Stimulated activated CD8-positive, alpha-beta memory T cell treated with anti-CD3 and anti-CD28 coated beads, Interleukin-15, amount 100 ng/mL, for 4 hours (primary cell): ENCODE data around the gene CFTR.

Experiments used
- DNase-seq, 2 donors: peaks; one replicate each; pipeline ENCODE4 v3.0.0-alpha.2; 2020; ENCODE audit warnings: low read depth in 2 of 2

CFTR gene

DNA sequence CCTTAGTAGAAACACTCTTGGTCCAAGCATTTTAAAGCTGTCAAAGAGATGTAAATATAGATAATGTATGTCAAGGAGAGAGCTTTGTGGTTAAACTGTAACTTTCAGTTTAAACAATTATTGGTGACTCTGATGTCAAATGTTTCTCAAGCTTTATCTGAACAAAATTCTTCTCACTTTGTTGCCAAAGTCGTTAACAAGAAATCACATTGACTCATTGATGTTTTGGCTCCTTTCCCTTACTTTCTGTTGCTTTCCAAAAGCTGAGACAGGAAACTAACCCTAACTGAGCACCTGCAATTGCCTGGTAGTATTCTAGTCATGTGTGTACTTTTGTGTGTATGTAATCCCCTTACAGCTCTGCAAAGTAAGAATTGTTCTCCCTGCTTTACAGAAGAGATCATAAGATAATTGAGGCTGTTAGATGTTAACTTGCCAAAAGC lies 108.5 kb downstream of the CFTR start:
- DNase-seq, result no peak

DNA sequence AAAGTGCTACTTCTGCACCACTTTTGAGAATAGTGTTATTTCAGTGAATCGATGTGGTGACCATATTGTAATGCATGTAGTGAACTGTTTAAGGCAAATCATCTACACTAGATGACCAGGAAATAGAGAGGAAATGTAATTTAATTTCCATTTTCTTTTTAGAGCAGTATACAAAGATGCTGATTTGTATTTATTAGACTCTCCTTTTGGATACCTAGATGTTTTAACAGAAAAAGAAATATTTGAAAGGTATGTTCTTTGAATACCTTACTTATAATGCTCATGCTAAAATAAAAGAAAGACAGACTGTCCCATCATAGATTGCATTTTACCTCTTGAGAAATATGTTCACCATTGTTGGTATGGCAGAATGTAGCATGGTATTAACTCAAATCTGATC lies 110.4 kb downstream of the CFTR start:
- no peak for DNase-seq

DNA sequence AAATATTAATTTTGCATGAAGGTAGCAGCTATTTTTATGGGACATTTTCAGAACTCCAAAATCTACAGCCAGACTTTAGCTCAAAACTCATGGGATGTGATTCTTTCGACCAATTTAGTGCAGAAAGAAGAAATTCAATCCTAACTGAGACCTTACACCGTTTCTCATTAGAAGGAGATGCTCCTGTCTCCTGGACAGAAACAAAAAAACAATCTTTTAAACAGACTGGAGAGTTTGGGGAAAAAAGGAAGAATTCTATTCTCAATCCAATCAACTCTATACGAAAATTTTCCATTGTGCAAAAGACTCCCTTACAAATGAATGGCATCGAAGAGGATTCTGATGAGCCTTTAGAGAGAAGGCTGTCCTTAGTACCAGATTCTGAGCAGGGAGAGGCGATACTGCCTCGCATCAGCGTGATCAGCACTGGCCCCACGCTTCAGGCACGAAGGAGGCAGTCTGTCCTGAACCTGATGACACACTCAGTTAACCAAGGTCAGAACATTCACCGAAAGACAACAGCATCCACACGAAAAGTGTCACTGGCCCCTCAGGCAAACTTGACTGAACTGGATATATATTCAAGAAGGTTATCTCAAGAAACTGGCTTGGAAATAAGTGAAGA lies 112.3 kb downstream of the CFTR start:
- DNase-seq, result no peak

DNA sequence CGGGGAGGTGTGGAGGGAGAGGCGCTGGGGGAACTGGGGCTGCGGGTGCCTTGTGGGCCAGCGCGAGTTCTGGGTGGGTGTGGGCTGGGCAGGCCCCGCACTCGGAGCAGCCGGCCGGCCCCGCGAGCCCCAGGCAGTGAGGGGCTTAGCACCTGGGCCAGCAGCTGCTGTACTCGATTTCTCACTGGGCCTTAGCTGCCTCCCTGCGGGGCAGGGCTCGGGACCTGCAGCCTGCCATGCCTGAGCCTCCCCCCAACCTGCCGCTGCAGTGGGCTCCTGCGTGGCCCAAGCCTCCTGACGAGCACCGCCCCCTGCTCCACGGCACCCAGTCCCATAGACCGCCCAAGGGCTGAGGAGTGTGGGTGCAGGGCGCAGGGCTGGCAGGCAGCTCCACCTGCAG lies 116.3 kb downstream of the CFTR start:
- no peak for DNase-seq

DNA sequence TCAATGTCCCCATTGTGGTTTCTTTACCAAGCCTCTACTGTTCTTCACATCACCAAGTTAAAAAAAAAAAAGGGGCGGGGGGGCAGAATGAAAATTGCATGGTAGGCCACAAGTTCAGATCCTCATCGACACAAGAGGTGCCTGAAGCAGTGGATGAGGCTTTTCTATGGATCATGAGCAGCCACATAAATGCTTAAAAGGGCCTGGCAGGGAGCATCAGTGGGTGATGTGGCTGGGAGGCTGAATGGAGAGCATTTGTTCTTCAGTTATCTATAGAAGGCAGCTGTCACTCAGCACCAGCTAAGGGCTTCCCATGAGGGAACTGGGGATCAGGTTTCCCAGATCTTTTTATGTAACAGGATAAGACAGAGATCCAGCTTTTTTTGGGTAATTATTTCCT lies 117.9 kb downstream of the CFTR start:
- no peak for DNase-seq

DNA sequence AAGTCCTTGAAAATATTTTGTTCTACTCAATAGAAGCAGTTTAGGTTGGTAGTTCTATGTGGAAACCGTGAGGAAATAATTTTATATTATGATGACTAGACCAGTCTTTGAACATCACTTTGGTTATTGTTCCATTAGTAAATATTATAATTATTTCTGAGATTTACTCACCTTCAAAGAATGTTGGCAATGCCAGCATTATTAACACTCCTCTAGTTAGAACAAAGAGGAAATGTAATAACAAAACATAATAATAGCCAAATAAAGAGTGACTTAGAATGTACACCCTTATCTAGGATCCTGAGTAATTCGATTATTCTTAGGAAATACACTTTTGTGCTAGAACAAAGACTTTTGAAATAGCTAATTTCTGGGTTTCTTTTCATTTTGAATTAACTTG lies 121.1 kb downstream of the CFTR start:
- DNase-seq, result no peak

GRCh38 chr7:117603627-117604026 lies 123.8 kb downstream of the CFTR start:
- DNase-seq, result no peak

DNA sequence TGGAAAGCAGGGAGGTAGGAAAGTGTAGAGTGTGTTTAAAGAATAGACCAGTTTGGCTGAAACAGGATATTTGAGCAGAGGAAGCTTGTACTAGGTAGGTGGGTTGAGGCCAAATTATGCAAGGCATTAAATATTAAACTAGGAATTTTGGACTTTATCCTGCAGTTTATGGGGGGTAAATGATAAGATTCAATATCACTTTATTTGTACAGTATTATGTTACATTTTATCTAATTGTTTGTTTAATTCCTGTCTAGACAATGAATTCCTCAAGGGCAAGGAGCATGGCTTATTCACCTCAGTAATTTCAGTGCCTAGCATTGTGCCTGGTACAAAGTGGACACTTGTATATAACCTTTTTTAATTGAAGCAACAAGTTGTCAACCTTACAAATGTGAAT lies 125.9 kb downstream of the CFTR start:
- no peak for DNase-seq

- no peak for DNase-seq
Observed at GRCh38 chr7:117606132-117606531, 126.3 kb downstream of the CFTR start.

DNA sequence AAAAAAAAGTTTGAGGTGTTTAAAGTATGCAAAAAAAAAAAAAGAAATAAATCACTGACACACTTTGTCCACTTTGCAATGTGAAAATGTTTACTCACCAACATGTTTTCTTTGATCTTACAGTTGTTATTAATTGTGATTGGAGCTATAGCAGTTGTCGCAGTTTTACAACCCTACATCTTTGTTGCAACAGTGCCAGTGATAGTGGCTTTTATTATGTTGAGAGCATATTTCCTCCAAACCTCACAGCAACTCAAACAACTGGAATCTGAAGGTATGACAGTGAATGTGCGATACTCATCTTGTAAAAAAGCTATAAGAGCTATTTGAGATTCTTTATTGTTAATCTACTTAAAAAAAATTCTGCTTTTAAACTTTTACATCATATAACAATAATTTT lies 130.6 kb downstream of the CFTR start:
- no peak for DNase-seq

DNA sequence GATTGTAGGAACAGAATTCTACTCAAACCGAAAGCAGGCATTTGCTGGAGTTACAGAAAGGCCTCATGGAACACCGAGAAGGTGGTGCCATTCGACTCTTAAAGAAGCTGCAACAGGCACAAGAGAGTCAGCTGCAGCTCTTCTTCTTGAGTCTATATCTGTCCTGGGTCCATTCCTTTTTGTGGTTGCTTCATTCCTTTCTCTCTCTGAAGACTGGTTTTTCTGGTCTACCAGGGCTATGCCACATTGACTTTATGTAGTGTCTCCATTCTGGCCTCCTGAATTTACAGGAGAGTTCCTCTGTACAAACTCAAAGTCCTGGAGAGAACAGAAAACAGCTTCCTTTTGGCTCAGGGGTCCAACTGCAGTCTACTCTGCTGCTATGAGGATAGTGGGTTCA lies 132.8 kb downstream of the CFTR start:
- DNase-seq, result no peak

DNA sequence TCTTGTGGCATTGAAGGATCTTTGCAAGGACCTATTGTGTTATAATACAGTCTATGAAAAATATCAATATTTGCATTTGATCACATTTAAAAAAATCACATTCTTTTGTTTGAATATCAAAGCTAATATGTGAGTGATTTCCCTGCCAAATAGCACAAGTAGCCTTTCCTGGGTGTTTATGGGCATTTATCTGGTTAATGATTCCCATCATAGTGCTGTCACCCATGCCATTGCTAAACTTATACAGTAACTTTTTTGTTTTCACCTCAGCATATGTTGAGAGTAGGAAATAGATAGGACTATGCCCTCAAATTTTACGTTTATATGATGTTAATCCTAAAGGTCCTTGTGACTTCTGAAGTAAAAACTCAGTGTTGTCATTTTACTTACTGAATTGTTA lies 136.9 kb downstream of the CFTR start:
- no peak for DNase-seq

DNA sequence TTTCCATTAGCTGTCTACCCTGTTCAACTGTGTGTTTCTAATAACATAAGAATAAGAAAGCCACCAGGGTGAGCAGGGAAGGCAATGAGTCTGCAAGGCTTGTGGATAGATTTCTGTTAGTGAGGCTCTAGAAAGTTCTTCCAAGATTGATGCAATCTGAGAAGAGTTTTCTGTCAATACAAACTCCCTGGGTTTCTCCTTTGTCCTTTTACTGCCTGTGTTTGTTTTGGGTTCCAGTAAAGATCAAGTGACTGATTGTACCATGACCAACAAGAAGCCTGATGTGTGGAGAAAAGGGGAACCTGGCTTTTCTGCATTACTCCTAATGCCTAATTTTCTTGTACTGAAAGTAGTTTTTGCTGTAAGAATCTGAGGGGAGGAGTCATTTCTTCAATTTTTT lies 139.9 kb downstream of the CFTR start:
- no peak for DNase-seq

DNA sequence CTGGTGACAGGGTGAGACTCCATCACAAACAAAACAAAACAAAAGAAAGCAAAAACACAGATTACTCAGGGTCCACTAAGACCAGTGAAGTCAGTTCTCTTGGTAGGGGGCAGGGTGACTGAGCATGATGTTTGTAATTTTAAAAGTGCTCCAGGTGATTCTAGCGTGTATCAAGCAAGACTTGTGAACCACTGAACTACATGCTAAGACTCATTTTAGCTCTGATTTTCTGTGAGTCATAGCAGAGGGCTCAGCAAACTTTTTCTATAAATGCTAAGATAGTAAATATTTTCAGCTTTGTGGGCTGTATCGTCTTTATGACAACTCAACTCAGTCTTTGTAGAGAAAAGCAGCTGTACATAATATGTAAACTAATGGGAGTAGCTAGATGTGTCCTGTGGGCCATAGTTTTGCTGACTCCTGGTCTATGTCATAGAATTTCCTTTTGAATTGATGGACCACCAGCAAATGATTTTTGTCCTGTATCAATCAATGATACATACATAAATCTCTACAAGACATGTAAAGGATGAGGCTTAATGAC lies 141.3 kb downstream of the CFTR start:
- DNase-seq, result no peak

- no peak for DNase-seq
Observed at GRCh38 chr7:117623606-117624005, 143.8 kb downstream of the CFTR start.

- no peak for DNase-seq
Observed at GRCh38 chr7:117630501-117630900, 150.7 kb downstream of the CFTR start.

GRCh38 chr7:117630907-117631564 lies 151.2 kb downstream of the CFTR start:
- DNase-seq, result no peak

GRCh38 chr7:117631652-117632051 lies 151.8 kb downstream of the CFTR start:
- DNase-seq, result no peak

DNA sequence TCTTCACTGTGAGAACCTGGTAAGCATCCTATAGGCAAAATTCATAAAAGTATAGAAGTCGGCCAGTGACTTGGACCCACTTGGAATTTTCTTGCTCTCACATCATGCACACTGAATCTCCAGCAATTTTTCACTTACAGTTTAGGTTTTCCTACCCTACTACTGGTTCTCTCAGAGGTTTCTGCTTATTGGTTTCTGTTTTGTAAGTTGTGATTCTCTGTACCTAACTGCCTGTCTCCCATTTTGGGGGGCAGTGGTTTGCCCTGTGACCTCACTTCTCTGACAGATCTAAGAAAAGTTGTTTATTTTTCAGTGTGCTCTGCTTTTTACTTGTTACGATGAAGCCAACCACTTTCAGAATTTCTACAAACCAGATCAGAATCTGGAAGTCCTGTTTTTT lies 158.1 kb downstream of the CFTR start:
- no peak for DNase-seq

GRCh38 chr7:117639966-117640365 lies 160.1 kb downstream of the CFTR start:
- DNase-seq, result no peak

- DNase-seq, result no peak
Observed at GRCh38 chr7:117640465-117640864, 160.6 kb downstream of the CFTR start.

GRCh38 chr7:117645481-117646165 lies 165.8 kb downstream of the CFTR start:
- no peak for DNase-seq
